ENCODE measurements around the gene SGPL1.

The SGPL1 gene

DNA sequence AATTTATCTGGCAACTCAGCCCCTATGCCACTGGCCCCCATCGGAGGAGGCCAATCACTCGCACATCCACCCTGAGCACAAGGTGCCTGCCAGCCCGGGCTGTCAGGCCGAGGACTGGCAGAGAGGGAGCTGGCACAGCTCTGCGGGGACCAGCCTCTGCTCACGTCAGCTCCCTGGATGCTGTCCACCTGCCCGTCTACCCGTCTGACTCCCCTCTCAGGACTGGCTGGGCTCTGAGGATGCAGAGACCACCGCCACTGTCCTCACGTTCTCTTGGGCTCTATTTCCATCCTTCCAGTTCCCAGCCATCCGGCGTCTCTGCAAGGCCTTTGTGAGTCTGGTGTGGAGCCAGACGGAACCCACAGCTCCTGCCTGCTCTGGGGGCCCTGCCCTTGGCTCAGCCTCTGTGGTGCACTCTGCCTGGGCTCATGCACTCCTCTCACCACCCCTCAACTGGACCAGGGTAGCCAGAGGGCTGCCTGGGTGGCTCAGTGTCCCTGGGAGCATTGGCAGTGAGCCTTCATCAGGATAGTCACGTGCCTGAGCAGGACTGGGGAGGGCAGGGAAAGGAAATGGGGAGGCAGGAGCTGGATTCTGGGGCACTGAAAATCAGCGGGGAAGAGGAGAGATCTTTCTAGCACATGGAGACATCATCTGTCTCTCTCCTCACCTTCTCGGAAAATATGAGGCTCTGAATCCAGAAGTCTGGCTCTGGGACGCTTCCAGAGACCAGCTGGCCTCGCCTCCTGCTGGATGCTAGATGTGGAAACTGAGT, 110.7 kb downstream of the SGPL1 start:
- no peak for DNase-seq

DNA sequence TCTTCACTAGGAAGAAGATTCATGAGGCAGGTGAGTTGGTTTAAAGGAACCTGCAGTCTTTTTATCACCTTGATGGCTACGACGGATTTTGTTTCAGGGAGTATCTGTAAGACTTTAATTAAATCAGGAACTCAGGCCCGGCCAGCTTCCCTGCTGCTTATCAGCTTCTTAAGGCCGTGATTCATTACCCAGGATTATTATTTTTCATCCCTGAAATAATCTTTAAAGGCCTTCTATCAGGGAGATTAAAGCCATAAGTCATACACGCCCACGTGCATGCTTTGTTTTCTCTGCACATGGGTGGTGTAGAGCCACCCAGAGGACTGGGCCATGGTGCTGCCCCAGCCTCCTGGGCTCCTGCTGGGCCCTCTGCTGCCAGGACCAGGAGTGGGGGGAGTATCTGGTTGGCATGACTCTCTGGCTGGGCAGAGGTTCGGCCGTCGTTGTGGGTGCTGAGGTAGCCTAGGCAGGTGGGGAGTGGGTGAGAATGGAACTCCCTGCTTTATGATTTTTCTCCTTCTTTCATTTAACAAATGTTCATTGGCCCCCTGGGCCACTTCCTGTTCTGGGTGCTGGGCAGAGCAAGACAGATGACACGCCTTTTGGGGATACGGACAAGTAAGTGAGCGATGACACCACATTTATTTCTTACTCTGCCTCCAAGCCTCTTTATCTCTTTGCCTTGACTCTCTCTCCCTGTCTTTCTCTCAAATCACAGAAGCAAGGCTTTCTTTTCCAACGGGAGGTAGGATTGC, 111.6 kb downstream of the SGPL1 start:
- no peak for DNase-seq

DNA sequence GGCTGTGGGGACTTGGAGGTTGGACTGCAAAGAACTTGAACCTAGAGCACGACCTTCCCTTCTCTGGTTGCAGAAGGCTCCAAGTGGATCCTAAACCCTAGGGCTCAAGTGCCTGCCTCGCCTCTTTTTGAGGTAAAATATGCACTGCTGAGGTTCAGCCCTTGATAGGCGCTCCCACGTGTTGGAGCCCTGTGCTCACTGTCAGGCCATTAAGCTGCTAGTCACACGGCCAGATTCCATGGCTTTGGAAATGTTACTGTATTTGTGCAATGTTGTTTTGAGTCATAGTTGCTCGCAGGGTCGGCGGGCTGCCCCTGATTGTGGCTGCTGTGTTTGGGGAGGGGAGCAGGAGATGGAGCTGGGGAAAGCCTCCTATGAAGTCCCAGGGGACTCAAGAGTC, 112.4 kb downstream of the SGPL1 start:
- no peak for DNase-seq

DNA sequence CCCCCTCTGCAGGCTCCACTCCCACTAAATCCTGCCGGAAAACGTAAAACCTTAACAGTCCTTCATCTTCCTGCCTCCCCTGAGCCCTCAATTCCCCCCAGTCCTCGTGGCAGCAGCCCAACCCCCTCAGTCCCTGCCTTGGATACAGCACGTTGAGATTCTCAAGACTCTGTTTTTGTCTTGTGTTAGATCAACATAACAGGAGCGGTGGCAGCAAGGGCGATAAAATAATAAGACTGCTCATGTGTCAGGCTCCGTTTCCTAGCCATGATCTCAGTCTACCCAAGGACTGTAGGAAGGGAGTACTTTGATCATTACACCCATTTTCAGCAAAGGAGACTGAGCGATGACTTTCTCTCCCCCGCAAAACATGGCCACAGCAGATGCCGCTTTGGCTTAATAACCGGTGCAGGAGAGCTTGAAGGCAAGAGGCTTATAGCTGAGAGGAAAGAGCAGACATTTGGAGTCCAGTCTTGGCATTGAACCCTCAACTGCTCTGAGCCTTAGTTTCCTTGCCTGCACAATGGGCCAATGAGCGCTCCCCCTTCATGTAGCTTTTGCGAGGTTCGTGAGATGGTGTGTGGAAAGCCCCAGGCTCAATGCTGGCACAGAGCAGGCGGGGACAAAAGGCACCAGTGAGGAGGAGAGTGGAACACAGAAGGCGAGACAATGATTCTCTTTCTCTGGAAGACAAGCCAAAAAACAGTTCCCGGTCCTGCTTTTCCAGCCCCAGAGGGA, 114.7 kb downstream of the SGPL1 start:
- no peak for DNase-seq
